Activated CD4-positive, alpha-beta T cell treated with anti-CD3 and anti-CD28 coated beads, Interleukin-2, amount 10 ng/mL, durations not matched to agents 7 days and 5 days (primary cell): ENCODE results near the gene GTF2H3. TPM values are rescaled to one million over a fixed set of nuclear protein-coding genes. Genes with fewer than 3 reads are reported as not detected.
"Not testable (repeated sequence)": the region's sequence is repeated elsewhere in the genome, so short reads cannot be mapped to it uniquely, and the experiment has no call there.

Experiments used
- CTCF ChIA-PET: fragments of 350-600 bp; sonication (Branson Sonifier 250); formaldehyde crosslinking; loops from one replicate; lab custom pipeline; 2021; ENCODE audit warnings: antibody characterized with exemption; lab: Charles Lee
- POLR2A ChIA-PET: fragments of 350-600 bp; sonication (Branson Sonifier 250); formaldehyde crosslinking; loops from one replicate; lab custom pipeline; 2021; ENCODE audit warnings: antibody characterized with exemption; lab: Charles Lee
- DNase-seq: peaks from one replicate; pipeline ENCODE4 v3.0.0-alpha.2; 2020
- H3K27ac Mint-ChIP-seq: one replicate; pipeline ENCODE4 v1.8.0; 2021; ENCODE audit warnings: mild to moderate bottlenecking, moderate library complexity, mixed read lengths
- H3K27me3 Mint-ChIP-seq: one replicate; pipeline ENCODE4 v1.8.0; 2021; ENCODE audit warnings: mixed read lengths
- H3K36me3 Mint-ChIP-seq: one replicate; pipeline ENCODE4 v1.8.0; 2021; ENCODE audit warnings: low read depth, mixed read lengths
- H3K4me1 Mint-ChIP-seq: one replicate; pipeline ENCODE4 v1.8.0; 2021; ENCODE audit warnings: mixed read lengths
- H3K4me3 Mint-ChIP-seq: one replicate; pipeline ENCODE4 v1.8.0; 2021; ENCODE audit warnings: mild to moderate bottlenecking, moderate library complexity, mixed read lengths
- H3K9me3 Mint-ChIP-seq: one replicate; pipeline ENCODE4 v1.8.0; 2021; ENCODE audit warnings: mixed read lengths
- total RNA-seq, 2 experiments: library from RNA; stranded (reverse); gene quantifications; one replicate each; pipeline ENCODE4 v1.2.3, GENCODE V29; 2021

GTF2H3 gene
- 10 to 100 TPM; 46.7 to 47.8 TPM for total RNA-seq

- Mint-ChIP-seq H3K27ac (peak within 1 kb of the TSS; percentile 99), H3K36me3 (peaks cover 27% of the 10 kb centered on the region), H3K27me3 (no peaks in the 10 kb centered on the region), H3K4me3 (peak within 1 kb of the TSS; percentile 90), H3K9me3 (no peaks in the 10 kb centered on the region), H3K4me1 (peaks cover 34% of the 10 kb centered on the region)
- CTCF ChIA-PET, result interaction anchor here (0.6 to 0.9 kb wide), 2 partner anchors 39 to 223 kb away, joined by 3 to 4 read pairs; no protein-coding TSS in a partner anchor
- DNase-seq, result peak; percentile 98
- POLR2A ChIA-PET, result no interaction called here
These were observed at the start of gene GTF2H3, which contains the start of gene EIF2B1 for GRCh38 chr12:123633379-123634141. GTF2H3 (plus strand) TSS chr12:123633829; CDS start chr12:123633860, 31 bp downstream. EIF2B1 (minus strand) TSS chr12:123633686; CDS start chr12:123633557, 129 bp downstream.

- Mint-ChIP-seq H3K4me3 (no peak overlapping the region), H3K9me3 (no peaks in the 10 kb centered on the region), H3K27ac (no peak overlapping the region), H3K27me3 (no peaks in the 10 kb centered on the region), H3K4me1 (peaks cover 33% of the 10 kb centered on the region), H3K36me3 (peaks cover 51% of the 10 kb centered on the region)
- ChIA-PET POLR2A (interaction anchor here (0.6 kb wide), 1 partner anchor 661 kb away, joined by 3 read pairs; no protein-coding TSS in a partner anchor), CTCF (interaction anchor here (1.0 to 2.6 kb wide), 2 partner anchors 10 kb away, joined by 3 to 13 read pairs; no protein-coding TSS in a partner anchor)
- no peak for DNase-seq
These were observed 41.7 kb upstream of the GTF2H3 start for GRCh38 chr12:123591702-123592481.

- H3K27me3 Mint-ChIP-seq, result no peaks in the 10 kb centered on the region
- ChIA-PET CTCF (no interaction called here), POLR2A (no interaction called here)
- peaks cover 46% of the 10 kb centered on the region for H3K36me3 Mint-ChIP-seq
- H3K4me1 Mint-ChIP-seq, result peaks cover 26% of the 10 kb centered on the region
- no peak overlapping the region for H3K27ac Mint-ChIP-seq
- no peak overlapping the region for H3K4me3 Mint-ChIP-seq
- no peak for DNase-seq
- no peaks in the 10 kb centered on the region for H3K9me3 Mint-ChIP-seq
These were observed 37.9 kb upstream of the GTF2H3 start for GRCh38 chr12:123595729-123596128.

DNA sequence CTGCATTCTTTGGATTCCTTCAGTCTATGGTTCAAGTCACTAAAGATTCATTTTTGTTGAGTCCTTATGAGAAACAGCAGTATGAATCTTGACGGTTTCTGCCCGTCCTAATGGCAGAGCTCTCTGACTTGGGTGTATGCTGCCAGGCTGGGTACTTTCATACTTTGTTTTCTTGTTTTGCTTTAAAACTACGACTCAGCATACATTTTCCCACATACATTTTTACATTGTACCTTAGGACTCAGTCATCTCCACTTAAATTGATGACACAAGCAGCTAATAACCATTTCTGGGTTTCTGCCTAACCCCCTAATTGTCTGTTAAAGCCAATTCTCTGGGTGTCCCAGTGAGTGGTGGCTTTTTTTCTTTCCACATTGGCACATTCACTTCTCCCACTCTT is 36.5 kb upstream of the GTF2H3 start:
- CTCF ChIA-PET, result no interaction called here

GRCh38 chr12:123598522-123598921 is 35.1 kb upstream of the GTF2H3 start:
- Mint-ChIP-seq H3K4me1 (peaks cover 27% of the 10 kb centered on the region), H3K36me3 (peaks cover 44% of the 10 kb centered on the region), H3K9me3 (no peaks in the 10 kb centered on the region), H3K4me3 (no peak overlapping the region), H3K27me3 (no peaks in the 10 kb centered on the region), H3K27ac (no peak overlapping the region)
- ChIA-PET CTCF (interaction anchor here (1.1 kb wide), 1 partner anchor 366 kb away, joined by 3 read pairs; the partner anchor contains the start of genes MPHOSPH9 and MTRFR), POLR2A (no interaction called here)
- no peak for DNase-seq

More for the DNA sequence above, 36.5 kb upstream of the GTF2H3 start:
- Mint-ChIP-seq H3K4me1 (peaks cover 24% of the 10 kb centered on the region), H3K4me3 (no peak overlapping the region), H3K27me3 (no peaks in the 10 kb centered on the region), H3K27ac (no peak overlapping the region), H3K9me3 (no peaks in the 10 kb centered on the region), H3K36me3 (peaks cover 41% of the 10 kb centered on the region)
- POLR2A ChIA-PET, result no interaction called here
- DNase-seq, result no peak

DNA sequence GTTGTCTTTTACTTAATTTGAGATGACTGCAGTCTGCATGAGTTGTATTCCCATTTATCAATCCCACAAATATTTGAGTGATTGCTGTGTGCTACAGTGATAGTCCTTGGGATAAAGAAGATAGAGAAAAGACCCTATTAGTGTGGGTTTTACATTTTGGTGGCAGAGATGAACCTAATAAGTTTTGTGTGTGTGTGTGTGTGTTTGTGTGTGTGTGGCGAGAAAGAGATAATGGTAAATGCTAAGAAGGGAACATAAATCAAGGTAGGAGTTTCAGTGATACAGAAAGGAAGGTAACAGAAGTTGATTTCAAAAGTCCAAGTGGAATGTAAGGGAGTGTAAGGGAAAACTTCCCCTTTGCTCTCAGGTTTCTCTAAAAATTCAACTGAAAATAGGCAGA is 34.3 kb upstream of the GTF2H3 start:
- no peak overlapping the region for H3K27ac Mint-ChIP-seq
- H3K9me3 Mint-ChIP-seq, result no peaks in the 10 kb centered on the region
- no peak for DNase-seq
- peaks cover 45% of the 10 kb centered on the region for H3K36me3 Mint-ChIP-seq
- H3K27me3 Mint-ChIP-seq, result no peaks in the 10 kb centered on the region
- H3K4me3 Mint-ChIP-seq, result peak overlapping the region; percentile 52
- H3K4me1 Mint-ChIP-seq, result peaks cover 33% of the 10 kb centered on the region
- POLR2A ChIA-PET, result no interaction called here
- CTCF ChIA-PET, result no interaction called here

DNA sequence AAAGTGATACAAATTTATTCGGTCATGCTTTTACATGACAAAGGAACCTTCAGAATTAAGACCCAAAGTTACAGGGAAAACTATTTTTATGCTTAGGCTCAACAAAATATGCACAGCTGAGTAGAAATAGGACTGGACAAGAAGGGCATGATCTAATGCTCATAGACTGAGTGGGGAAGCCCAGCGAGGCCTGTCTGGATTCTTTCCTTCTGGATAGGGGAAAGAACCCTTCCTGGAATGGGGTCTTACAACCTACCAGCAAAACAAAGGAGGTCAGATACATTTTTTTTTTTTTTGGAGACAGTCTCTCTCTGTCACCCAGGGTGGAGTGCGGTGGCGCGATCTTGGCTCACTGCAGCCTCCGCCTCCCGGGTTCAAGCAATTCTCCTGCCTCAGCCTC is 33.9 kb upstream of the GTF2H3 start:
- no peak for DNase-seq
- Mint-ChIP-seq H3K4me3 (peak overlapping the region; percentile 52), H3K27me3 (no peaks in the 10 kb centered on the region), H3K4me1 (peaks cover 35% of the 10 kb centered on the region), H3K9me3 (no peaks in the 10 kb centered on the region), H3K36me3 (peaks cover 47% of the 10 kb centered on the region), H3K27ac (no peak overlapping the region)
- ChIA-PET POLR2A (no interaction called here), CTCF (interaction anchor here (0.6 kb wide), 1 partner anchor 112 kb away, joined by 4 read pairs; the partner anchor contains the start of gene ATP6V0A2)

GRCh38 chr12:123601602-123602489 is 31.8 kb upstream of the GTF2H3 start, which contains the start of gene DDX55:
DDX55 (plus strand) TSS chr12:123602099; CDS start chr12:123602149, 50 bp downstream.
- ChIA-PET POLR2A (interaction anchor here (0.6 kb wide), 1 partner anchor 259 kb away, joined by 3 read pairs; no protein-coding TSS in a partner anchor), CTCF (interaction anchor here (0.5 to 2.5 kb wide), 12 partner anchors 10 to 1021 kb away, joined by 3 to 10 read pairs (median 4); no protein-coding TSS in a partner anchor)
- H3K27me3 Mint-ChIP-seq, result no peaks in the 10 kb centered on the region
- H3K4me1 Mint-ChIP-seq, result peaks cover 47% of the 10 kb centered on the region
- H3K4me3 Mint-ChIP-seq, result peak within 1 kb of the TSS; percentile 80
- peaks cover 39% of the 10 kb centered on the region for H3K36me3 Mint-ChIP-seq
- H3K9me3 Mint-ChIP-seq, result no peaks in the 10 kb centered on the region
- H3K27ac Mint-ChIP-seq, result peak within 1 kb of the TSS; percentile 86
- DNase-seq, result peak; percentile 87

GRCh38 chr12:123602651-123603195 is 30.9 kb upstream of the GTF2H3 start:
- Mint-ChIP-seq H3K4me3 (peak overlapping the region; percentile 80), H3K27me3 (no peaks in the 10 kb centered on the region), H3K36me3 (peaks cover 40% of the 10 kb centered on the region), H3K27ac (peak overlapping the region; percentile 86), H3K4me1 (peaks cover 45% of the 10 kb centered on the region), H3K9me3 (no peaks in the 10 kb centered on the region)
- POLR2A ChIA-PET, result interaction anchor here (0.6 kb wide), 1 partner anchor 258 kb away, joined by 3 read pairs; no protein-coding TSS in a partner anchor
- DNase-seq, result peak; percentile 25
- CTCF ChIA-PET, result interaction anchor here (0.5 to 2.5 kb wide), 11 partner anchors 9 to 1022 kb away, joined by 3 to 10 read pairs (median 4); no protein-coding TSS in a partner anchor

DNA sequence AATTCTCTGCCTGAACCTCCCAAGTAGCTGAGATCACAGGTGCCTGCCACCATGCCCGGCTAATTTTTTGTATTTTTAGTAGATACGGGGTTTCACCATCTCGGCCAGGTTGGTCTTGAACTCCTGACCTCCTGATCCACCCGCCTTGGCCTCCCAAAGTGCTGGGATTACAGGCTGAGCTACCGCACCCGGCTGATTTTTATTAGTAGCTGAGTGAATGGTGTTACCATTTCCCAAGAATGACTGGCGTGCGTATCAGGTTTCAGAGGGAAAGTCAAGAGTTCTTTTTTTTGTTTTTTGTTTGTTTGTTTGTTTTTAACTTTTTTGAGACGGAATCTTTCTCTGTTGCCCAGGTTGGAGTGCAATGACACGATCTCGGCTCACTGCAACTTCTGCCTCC is 30.1 kb upstream of the GTF2H3 start:
- CTCF ChIA-PET, result interaction anchor here (0.6 to 1.8 kb wide), 5 partner anchors 9 to 1788 kb away, joined by 3 to 8 read pairs (median 4); no protein-coding TSS in a partner anchor
- peak overlapping the region; percentile 80 for H3K4me3 Mint-ChIP-seq
- POLR2A ChIA-PET, result not testable (repeated sequence)

GRCh38 chr12:123607756-123608155 is 25.9 kb upstream of the GTF2H3 start:
- H3K27me3 Mint-ChIP-seq, result no peaks in the 10 kb centered on the region
- no peak overlapping the region for H3K27ac Mint-ChIP-seq
- ChIA-PET CTCF (interaction anchor here (1.6 kb wide), 1 partner anchor 10 kb away, joined by 3 read pairs; no protein-coding TSS in a partner anchor), POLR2A (no interaction called here)
- no peak for DNase-seq
- no peak overlapping the region for H3K4me3 Mint-ChIP-seq
- peaks cover 25% of the 10 kb centered on the region for H3K4me1 Mint-ChIP-seq
- peaks cover 64% of the 10 kb centered on the region for H3K36me3 Mint-ChIP-seq
- H3K9me3 Mint-ChIP-seq, result no peaks in the 10 kb centered on the region

More for the DNA sequence above, 30.1 kb upstream of the GTF2H3 start:
- Mint-ChIP-seq H3K36me3 (peaks cover 47% of the 10 kb centered on the region), H3K27ac (peak overlapping the region; percentile 86), H3K4me1 (peaks cover 45% of the 10 kb centered on the region)
- not testable (repeated sequence) for H3K9me3 Mint-ChIP-seq, H3K27me3 Mint-ChIP-seq, DNase-seq
